Measurements from ENCODE around the gene PHF1.

- no peak for TF ChIP-seq CTCF (IDR thresholded peaks at IDR 0.05)
- no peak for TF ChIP-seq POLR2A (IDR thresholded peaks at IDR 0.05)
- no peak for TF ChIP-seq EP300 (IDR thresholded peaks at IDR 0.05)
These were observed 33.6 kb upstream of the PHF1 start for GRCh38 chr6:33377171-33377570.

Data from tibial nerve (tissue), 4 donors.